A549 (cell line): Measurements from ENCODE around the gene TNNC1. TPM values are rescaled to one million over a fixed set of nuclear protein-coding genes. Genes with fewer than 3 reads are reported as not detected.

Source experiments
- ATAC-seq, 2 experiments: fragments of 200-7000 bp in 1 of 2; fragments of >200 bp in 1 of 2; cut with Nextera tagmentation in 1 of 2; cut with Tn5 transposase in 1 of 2; 3 replicates each; pipeline versions ENCODE4 v1.8.0 to v1.9.1; 2018 to 2020; ENCODE audit warnings: mild to moderate bottlenecking in 1 of 2, moderate library complexity in 1 of 2
- CTCF ChIA-PET: fragments of 300-600 bp; sonication (Branson Sonifier 250); formaldehyde crosslinking; extraction: SDS; loops from one replicate; lab custom pipeline; 2021; ENCODE audit warnings: antibody characterized with exemption, inconsistent platforms; lab: Yijun Ruan, JAX
- POLR2A ChIA-PET: fragments of 350-600 bp; formaldehyde crosslinking; extraction: SDS; loops from one replicate; lab custom pipeline; 2021; ENCODE audit warnings: antibody characterized with exemption, inconsistent platforms; lab: Yijun Ruan, JAX
- DNase-seq, 2 experiments: peaks; one replicate each; pipeline versions ENCODE4 v3.0.0 to v3.0.0-alpha.2; 2011 to 2016; ENCODE audit warnings: low read depth in 1 of 2, low spot score in 1 of 2
- FAIRE-seq: peaks from 2 replicates; lab custom pipeline; 2011; peaks lifted over from hg19 to GRCh38; lab: Jason Lieb, UNC
- H3K27ac ChIP-seq, 2 experiments: fragments of >200 bp; sonication (Bioruptor Twin); formaldehyde crosslinking; 3 replicates each; pipeline ENCODE4 v1.5.1; 2016 to 2017
- H3K4me1 ChIP-seq: fragments of >200 bp; sonication (Bioruptor Twin); formaldehyde crosslinking; 3 replicates; pipeline ENCODE4 v1.6.1; 2016
- H3K4me2 ChIP-seq: fragments of >200 bp; sonication (Bioruptor Twin); formaldehyde crosslinking; 3 replicates; pipeline ENCODE4 v1.6.1; 2016
- H3K4me3 ChIP-seq: fragments of >200 bp; sonication (Bioruptor Twin); formaldehyde crosslinking; 3 replicates; pipeline ENCODE4 v1.5.1; 2016
- H3K9me3 ChIP-seq: fragments of >200 bp; sonication (Bioruptor Twin); formaldehyde crosslinking; 3 replicates; pipeline ENCODE4 v1.6.1; 2016
- BHLHE40 ChIP-seq: IDR thresholded peaks from 2 replicates; pipeline ENCODE4 v1.6.1; 2012; ENCODE audit warnings: low read depth, low read length, inconsistent platforms
- CHD2 ChIP-seq: fragments of 150-350 bp; IDR thresholded peaks from 2 replicates; pipeline ENCODE4 v1.6.1; 2014; ENCODE audit warnings: low read length; ENCODE audit not compliant: partially characterized antibody
- CHD4 ChIP-seq: fragments of 200-600 bp; sonication (generic); IDR thresholded peaks from 2 replicates; pipeline ENCODE4 v1.6.1; 2016; ENCODE audit warnings: antibody characterized with exemption, mild to moderate bottlenecking, borderline replicate concordance
- FOSB ChIP-seq: fragments of 250-450 bp; sonication (Bioruptor Pico); IDR thresholded peaks from 2 replicates; pipeline ENCODE4 v1.5.0; 2020; ENCODE audit warnings: mild to moderate bottlenecking, moderate library complexity
- FOXS1 ChIP-seq: fragments of 250-450 bp; sonication (Bioruptor Pico); IDR thresholded peaks from 2 replicates; pipeline ENCODE4 v1.5.0; 2020; ENCODE audit warnings: mild to moderate bottlenecking, moderate library complexity
- GATA3 ChIP-seq: IDR thresholded peaks from 2 replicates; pipeline ENCODE4 v1.6.1; 2012; ENCODE audit warnings: borderline replicate concordance
- JUN ChIP-seq, 2 experiments: fragments of >200 bp; sonication (Bioruptor Twin); formaldehyde crosslinking; IDR thresholded peaks; 2 replicates in 1 of 2; 3 replicates in 1 of 2; pipeline ENCODE4 v1.6.1; 2016 to 2017
- KDM1A ChIP-seq: fragments of 200-600 bp; sonication (generic); IDR thresholded peaks from 2 replicates; pipeline ENCODE4 v1.6.1; 2016; ENCODE audit warnings: low read depth, mild to moderate bottlenecking
- NFE2L2 ChIP-seq: fragments of 150-350 bp; conservative IDR thresholded peaks from 2 replicates; pipeline ENCODE4 v1.6.1; 2014; ENCODE audit warnings: low read length
- NR3C1 ChIP-seq: fragments of >200 bp; sonication (Bioruptor Twin); formaldehyde crosslinking; IDR thresholded peaks from 3 replicates; pipeline ENCODE4 v1.6.1; 2017
- PHF8 ChIP-seq: fragments of 200-600 bp; sonication (generic); IDR thresholded peaks from 2 replicates; pipeline ENCODE4 v1.6.1; 2016; ENCODE audit warnings: low read depth, mild to moderate bottlenecking, antibody characterized with exemption, moderate library complexity, borderline replicate concordance
- POLR2A ChIP-seq: IDR thresholded peaks from 2 replicates; pipeline ENCODE4 v1.6.1; 2012; ENCODE audit warnings: mild to moderate bottlenecking, low read length
- POLR2AphosphoS2 ChIP-seq: conservative IDR thresholded peaks from 2 replicates; pipeline ENCODE4 v1.6.1; 2012; ENCODE audit warnings: low read length, improper control_type of control experiment, inconsistent platforms
- RFX5 ChIP-seq: fragments of 450-650 bp; IDR thresholded peaks from 2 replicates; pipeline ENCODE4 v1.7.1; 2014; ENCODE audit warnings: antibody characterized with exemption, mild to moderate bottlenecking, moderate library complexity
- SREBF2 ChIP-seq: fragments of 450-650 bp; IDR thresholded peaks from 2 replicates; pipeline ENCODE4 v1.6.1; 2014; ENCODE audit warnings: mild to moderate bottlenecking, moderate library complexity
- TFCP2L1 ChIP-seq: fragments of 250-450 bp; sonication (Bioruptor Pico); IDR thresholded peaks from 2 replicates; pipeline ENCODE4 v1.5.0; 2021; ENCODE audit warnings: mild to moderate bottlenecking
- ZFP36 ChIP-seq: fragments of 450-650 bp; IDR thresholded peaks from 2 replicates; pipeline ENCODE4 v1.6.1; 2014; ENCODE audit warnings: borderline replicate concordance; ENCODE audit not compliant: partially characterized antibody
- ZNF302 ChIP-seq: fragments of 250-450 bp; sonication (Bioruptor Pico); IDR thresholded peaks from 2 replicates; pipeline ENCODE4 v1.9.0; 2021; ENCODE audit warnings: inconsistent platforms, mild to moderate bottlenecking, moderate library complexity
- WGBS: methylation state at CpG from one replicate; pipeline ENCODE4 v1.1.6; 2017; ENCODE audit errors: missing lambda C conversion rate; 5-methylcytosine and 5-hydroxymethylcytosine counted together
- polyA plus RNA-seq, 4 experiments: library from polyadenylated mRNA; depleted of rRNA in 3 of 4; stranded (reverse); fragments of >200 nt; fragmentation: RNase III in 1 of 4; extraction: RNeasy Plus Mini Kit Qiagen cat#74134 plus additional on column Dnase treatment in 1 of 4; gene quantifications; 2 replicates in 3 of 4; 3 replicates in 1 of 4; pipeline ENCODE4 v1.2.3, GENCODE V29; 2011 to 2017
- TF ChIP-seq, protein P1 (sequence below): fragments of >200 bp; sonication (Bioruptor Twin); formaldehyde crosslinking; IDR thresholded peaks from 2 replicates; pipeline ENCODE4 v1.6.1; 2016
- TF ChIP-seq, protein P2 (sequence below): IDR thresholded peaks from 2 replicates; pipeline ENCODE4 v1.6.1; 2012; ENCODE audit warnings: low read depth, borderline replicate concordance

Gene TNNC1
- polyA plus RNA-seq, 2 of the 4 experiments (the other 2 are of a cell fraction): 2.6 to 4.5 TPM

DNA sequence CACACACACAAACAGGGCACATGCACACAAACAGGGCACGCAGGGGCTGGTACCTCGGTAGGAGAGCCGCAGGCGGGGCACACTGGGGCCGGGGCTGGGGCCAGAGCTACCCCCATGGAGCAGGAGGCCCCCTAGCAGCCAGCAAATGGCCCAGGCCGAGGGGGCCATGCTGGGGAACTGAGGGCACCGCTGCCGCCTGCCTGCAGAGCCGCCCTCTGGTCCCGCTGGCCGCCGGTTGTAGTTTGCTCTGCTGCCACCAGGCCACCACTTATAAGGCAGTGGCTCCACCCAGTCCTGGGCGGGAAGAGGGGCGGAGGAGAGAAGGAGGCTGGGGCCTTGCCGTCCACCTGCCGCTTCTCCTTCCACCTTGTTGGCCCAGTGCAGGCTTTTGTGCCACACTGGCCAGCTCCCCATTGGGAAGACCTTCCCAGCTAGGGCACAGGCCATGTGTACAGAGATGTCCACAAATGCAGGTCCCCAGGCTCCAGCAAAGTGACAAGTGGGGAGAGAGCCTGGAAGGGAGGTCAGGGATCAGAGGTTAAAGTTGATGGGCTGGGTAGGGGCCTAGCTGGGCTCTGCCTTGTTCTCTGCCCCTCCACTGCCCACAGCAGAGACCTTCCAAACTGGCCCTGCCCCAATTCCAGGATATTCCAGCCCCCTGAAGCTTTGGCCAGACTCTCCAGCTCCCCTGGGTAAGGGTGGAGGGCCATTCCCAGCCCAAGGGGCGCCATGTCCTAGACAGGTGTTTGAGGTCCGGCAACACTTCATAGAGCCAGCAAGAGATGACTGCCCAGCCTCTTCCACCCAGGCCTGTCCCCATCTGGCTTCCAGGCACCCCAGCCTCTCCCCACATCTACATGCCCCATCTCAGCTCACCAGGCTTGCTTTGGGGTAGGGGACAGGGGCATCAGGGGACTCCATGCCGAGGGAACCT lies 8.7 kb downstream of the TNNC1 start, which contains the start of gene SEMA3G:
Gene SEMA3G, minus strand, starts transcription at position 244 of the 934 bp plus-strand sequence. Its CDS starts 76 bp downstream, at position 168.
- FAIRE-seq (no peak), DNase-seq (peak; percentile 50 to 72), ATAC-seq (peak; percentile 79 to 93)
- peak; percentile 44; the same call in 1 of the 2 replicates for TF ChIP-seq POLR2A
- TF ChIP-seq, protein P1, sequence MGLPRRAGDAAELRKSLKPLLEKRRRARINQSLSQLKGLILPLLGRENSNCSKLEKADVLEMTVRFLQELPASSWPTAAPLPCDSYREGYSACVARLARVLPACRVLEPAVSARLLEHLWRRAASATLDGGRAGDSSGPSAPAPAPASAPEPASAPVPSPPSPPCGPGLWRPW: no peak
- H3K9me3 ChIP-seq: no peaks in the 10 kb centered on the region
- 33% methylated on average over 12 of the region's 19 CpGs for WGBS
- peaks cover 6% of the 10 kb centered on the region for H3K4me1 ChIP-seq
- CTCF ChIA-PET: interaction anchor here (0.5 to 14.4 kb wide), 6 partner anchors 9 to 491 kb away, joined by 3 to 351 read pairs (median 4); no protein-coding TSS in a partner anchor
- POLR2A ChIA-PET: no interaction called here
- peak within 1 kb of the TSS; percentile 59 for H3K4me2 ChIP-seq
- H3K4me3 ChIP-seq: no peak within 1 kb of the TSS
- peak within 1 kb of the TSS in 1 of 2 experiments; percentile 55; a peak in 2 of 6 replicates for H3K27ac ChIP-seq

DNA sequence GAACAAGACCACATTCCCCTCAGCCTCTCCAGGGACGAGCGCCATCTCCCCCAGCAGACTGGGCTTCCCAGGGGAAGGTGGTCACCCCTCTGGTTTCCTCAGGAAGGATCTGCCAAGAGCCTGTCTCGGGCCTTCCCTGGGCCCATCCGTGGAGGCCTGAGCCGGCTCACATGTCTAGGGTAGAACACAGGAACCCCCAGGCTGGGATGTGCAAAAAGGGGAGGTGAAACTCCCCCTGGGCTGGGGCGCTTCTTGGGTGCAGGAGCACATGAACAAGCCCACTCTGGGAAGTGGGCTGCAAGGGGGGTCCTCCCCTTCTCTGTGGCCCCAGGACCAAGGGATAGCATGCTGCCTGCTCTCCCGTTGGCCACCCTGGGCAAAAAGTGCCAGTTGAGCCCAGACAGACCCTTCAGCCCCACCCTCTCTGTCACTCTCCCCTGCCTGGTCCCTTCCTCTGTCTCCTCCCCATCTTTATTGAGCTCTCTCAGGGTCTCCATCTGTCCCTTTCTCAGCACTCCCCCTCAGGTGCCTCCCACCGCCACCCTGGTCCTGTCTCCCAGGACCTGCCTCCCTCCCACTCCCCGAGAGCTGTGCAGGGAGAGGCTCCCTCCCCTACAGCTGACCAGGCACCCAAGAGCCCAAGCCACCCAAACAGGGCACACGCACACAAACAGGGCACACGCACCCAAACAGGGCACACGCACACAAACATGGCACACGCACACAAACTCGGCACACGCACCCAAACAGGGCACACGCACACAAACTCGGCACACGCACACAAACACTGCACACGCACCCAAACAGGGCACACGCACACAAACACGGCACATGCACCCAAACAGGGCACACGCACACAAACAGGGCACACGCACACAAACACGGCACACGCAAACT lies 9.8 kb downstream of the TNNC1 start:
- 87% methylated on average over 17 of the region's 25 CpGs for WGBS
- no peak for DNase-seq
- no peak for ATAC-seq
- Histone ChIP-seq H3K4me1 (no peaks in the 10 kb centered on the region), H3K9me3 (no peaks in the 10 kb centered on the region), H3K27ac (no peak overlapping the region), H3K4me2 (no peak overlapping the region), H3K4me3 (no peak overlapping the region)
- CTCF ChIA-PET: interaction anchor here (14.4 kb wide), 1 partner anchor 15 kb away, joined by 351 read pairs; no protein-coding TSS in a partner anchor
- POLR2A ChIA-PET: no interaction called here
- TF ChIP-seq KDM1A (no peak), ZFP36 (no peak), CHD4 (no peak), FOXS1 (CRISPR knock-in tag) (no peak), POLR2A (no peak), TFCP2L1 (no peak), PHF8 (no peak), SREBF2 (no peak), GATA3 (no peak), CHD2 (no peak), NFE2L2 (no peak), BHLHE40 (no peak), FOSB (CRISPR knock-in tag) (no peak)
- no peak for FAIRE-seq

DNA sequence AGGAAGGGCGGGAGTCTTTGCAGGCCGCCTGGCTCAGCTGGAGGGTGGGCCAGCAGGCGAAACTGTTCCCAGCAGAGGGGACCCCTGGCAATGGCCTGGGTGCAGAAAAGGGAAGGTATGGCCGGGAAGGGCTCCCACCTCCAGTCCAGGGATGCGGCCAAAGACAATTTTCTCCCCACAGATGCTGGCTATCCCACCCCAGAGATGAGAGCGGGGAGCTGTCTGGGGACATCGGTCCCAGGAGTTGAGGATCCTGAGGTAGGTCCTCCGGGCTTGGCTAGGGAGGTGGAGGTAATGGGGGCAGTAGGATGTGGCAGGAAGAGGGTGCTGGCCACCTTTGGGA lies 10.6 kb downstream of the TNNC1 start:
- 89% methylated on average over 4 of the region's 8 CpGs for WGBS
- CTCF ChIA-PET: interaction anchor here (14.4 kb wide), 1 partner anchor 14 kb away, joined by 351 read pairs; no protein-coding TSS in a partner anchor

More for the DNA sequence above, 10.6 kb downstream of the TNNC1 start:
- DNase-seq: no peak
- no peak overlapping the region for H3K4me2 ChIP-seq
- ATAC-seq: no peak
- no peaks in the 10 kb centered on the region for H3K9me3 ChIP-seq
- POLR2A ChIA-PET: no interaction called here
- TF ChIP-seq NR3C1 (no peak), FOXS1 (CRISPR knock-in tag) (no peak), RFX5 (no peak), ZNF302 (CRISPR knock-in tag) (no peak), JUN (IDR thresholded peaks at IDR 0.05) (no peak), POLR2AphosphoS2 (no peak)
- TF ChIP-seq, protein P2, sequence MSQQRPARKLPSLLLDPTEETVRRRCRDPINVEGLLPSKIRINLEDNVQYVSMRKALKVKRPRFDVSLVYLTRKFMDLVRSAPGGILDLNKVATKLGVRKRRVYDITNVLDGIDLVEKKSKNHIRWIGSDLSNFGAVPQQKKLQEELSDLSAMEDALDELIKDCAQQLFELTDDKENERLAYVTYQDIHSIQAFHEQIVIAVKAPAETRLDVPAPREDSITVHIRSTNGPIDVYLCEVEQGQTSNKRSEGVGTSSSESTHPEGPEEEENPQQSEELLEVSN: no peak
- H3K4me3 ChIP-seq: no peak overlapping the region
- H3K4me1 ChIP-seq: no peaks in the 10 kb centered on the region
- no peak for FAIRE-seq
- H3K27ac ChIP-seq: no peak overlapping the region
